ENCODE measurements around the gene HIC1.

Gene HIC1

GRCh38 chr17:2048805-2049204 lies 6.1 kb upstream of the HIC1 start:
- DNase-seq = no peak

- peak in 1 of 2 experiments; percentile 86 for DNase-seq
Measured at GRCh38 chr17:2049333-2050299, 5.3 kb upstream of the HIC1 start.

- peak; percentile 62 to 87 for DNase-seq
Measured at GRCh38 chr17:2050300-2051060, 4.4 kb upstream of the HIC1 start.

GRCh38 chr17:2051061-2051932 lies 3.6 kb upstream of the HIC1 start:
- peak in 1 of 2 experiments; percentile 31 for DNase-seq

- DNase-seq = no peak
Measured at GRCh38 chr17:2051933-2052559, 2.9 kb upstream of the HIC1 start.

- peak in 1 of 2 experiments; percentile 73 for DNase-seq
Measured at GRCh38 chr17:2053380-2054261, 1.3 kb upstream of the HIC1 start.

GRCh38 chr17:2054262-2054511 lies 716 bp upstream of the HIC1 start:
- DNase-seq = no peak

- DNase-seq = no peak
Measured at GRCh38 chr17:2055292-2056205, 646 bp downstream of the HIC1 start.

GRCh38 chr17:2056206-2057174 lies 1.6 kb downstream of the HIC1 start:
- no peak for DNase-seq

- DNase-seq = no peak
Measured at GRCh38 chr17:2057175-2057759, 2.4 kb downstream of the HIC1 start.

GRCh38 chr17:2057760-2058585 lies 3.1 kb downstream of the HIC1 start:
- no peak for DNase-seq

- no peak for DNase-seq
Measured at GRCh38 chr17:2058586-2059546, 4.0 kb downstream of the HIC1 start.

- no peak for DNase-seq
Measured at GRCh38 chr17:2059547-2060384, 4.9 kb downstream of the HIC1 start.

GRCh38 chr17:2060385-2060658 lies 5.4 kb downstream of the HIC1 start:
- DNase-seq = no peak

GRCh38 chr17:2060681-2061440 lies 6.0 kb downstream of the HIC1 start:
- DNase-seq = no peak

All from NCI-H446 (cell line).